Sigmoid colon (tissue), 7 donors: ENCODE results near the gene LCP2. TPM values are rescaled to one million over a fixed set of nuclear protein-coding genes. Genes with fewer than 3 reads are reported as not detected.
A peak's percentile ranks its signal among the peaks of the same experiment; 100 is the strongest.

Experiments used
- DNase-seq: peaks from one replicate; pipeline ENCODE4 v3.0.0-alpha.2; 2019
- H3K27ac ChIP-seq, 4 donors: fragments of 200-600 bp; sonication (generic); one replicate each; pipeline ENCODE4 v1.5.1; 2016 to 2019; ENCODE audit warnings: mild to moderate bottlenecking in 1 of 4
- H3K27me3 ChIP-seq, 3 donors: fragments of 200-600 bp; sonication (generic); one replicate each; pipeline ENCODE4 v1.5.1; 2019; ENCODE audit warnings: mild to moderate bottlenecking in 1 of 3
- H3K36me3 ChIP-seq, 4 donors: fragments of 200-600 bp; sonication (generic); one replicate each; pipeline ENCODE4 v1.5.1; 2016 to 2019
- H3K4me1 ChIP-seq, 4 donors: fragments of 200-600 bp; sonication (generic); one replicate each; pipeline ENCODE4 v1.5.1; 2017 to 2019
- H3K4me3 ChIP-seq, 4 donors: fragments of 200-600 bp; sonication (generic); one replicate each; pipeline ENCODE4 v1.5.1; 2017 to 2019; ENCODE audit warnings: mild to moderate bottlenecking in 2 of 4, moderate library complexity in 1 of 4
- H3K9me3 ChIP-seq, 4 donors: fragments of 200-600 bp in 3 of 4; sonication (generic) in 3 of 4; one replicate each; pipeline versions ENCODE4 v1.5.1 to v1.6.1; 2013 to 2019
- EP300 ChIP-seq, 4 donors: sonication (generic); formaldehyde crosslinking; IDR thresholded peaks; one replicate each; pipeline ENCODE4 v1.6.1; 2017; ENCODE audit warnings: antibody characterized with exemption in 4 of 4
- POLR2A ChIP-seq, 2 donors: fragments of 450-650 bp; IDR thresholded peaks; one replicate each; pipeline ENCODE4 v1.6.1; 2016; ENCODE audit warnings: antibody characterized with exemption in 2 of 2, mild to moderate bottlenecking in 2 of 2, moderate library complexity in 2 of 2
- POLR2AphosphoS5 ChIP-seq, 4 donors: sonication (generic); formaldehyde crosslinking; IDR thresholded peaks; one replicate each; pipeline ENCODE4 v1.6.1; 2017; ENCODE audit warnings: antibody characterized with exemption in 4 of 4
- WGBS, 2 donors: extraction: QIAGEN DNeasy Blood & Tissue Kit; methylation state at CpG; one replicate each; pipeline ENCODE4 v1.1.7; 2013; 5-methylcytosine and 5-hydroxymethylcytosine counted together
- intact Hi-C: fragments of 100-400 bp; cut with DNase I; formaldehyde crosslinking; loops from one replicate; pipeline ENCODE4 v1.15.1; 2023
- polyA plus RNA-seq, 3 donors: library from polyadenylated mRNA; stranded (reverse); fragments of 200-250 nt; gene quantifications; one replicate each; pipeline ENCODE4 v1.2.3, GENCODE V29; 2013
- total RNA-seq, 4 donors: library from RNA; depleted of rRNA; stranded (reverse); fragments of >200 nt; gene quantifications; one replicate each; pipeline ENCODE4 v1.1.0, GENCODE V29; 2016
- TF ChIP-seq, protein P1 (sequence below), 4 experiments: fragments of 450-650 bp in 3 of 4; fragments of 200-600 bp in 1 of 4; IDR thresholded peaks; one replicate each; pipeline ENCODE4 v1.5.1; 2016 to 2019; ENCODE audit warnings: antibody characterized with exemption in 4 of 4, mild to moderate bottlenecking in 3 of 4, moderate library complexity in 2 of 4
- donor health status: healthy with polysubstance abuse.
- donor health status: Bipolar disorder and iron deficiency.
- donor health status: healthy.

LCP2 gene
- total and polyA plus RNA-seq, 7 donors: 5.4 to 22.3 (median 12.2) TPM

DNA sequence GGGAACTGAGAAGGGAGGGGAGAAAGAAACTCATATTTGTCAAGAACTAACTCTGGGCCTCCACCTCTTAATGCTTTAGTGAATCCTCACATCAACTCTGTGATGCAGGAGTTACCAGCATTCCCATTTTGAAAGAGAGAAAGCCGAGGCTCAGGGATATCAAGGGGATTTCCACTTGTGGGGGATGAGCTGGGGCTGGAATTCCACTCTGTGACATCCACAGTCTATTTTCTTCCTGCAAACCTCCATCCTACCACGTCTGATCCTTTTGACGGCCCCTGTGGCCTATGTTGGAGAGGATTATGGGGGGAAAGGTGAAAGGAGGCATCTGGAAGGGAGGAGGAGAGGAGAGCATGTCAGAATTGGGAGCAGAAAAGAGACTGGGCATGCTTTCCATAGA is 9.0 kb downstream of the LCP2 start:
- H3K4me3 ChIP-seq: no peak overlapping the region
- H3K4me1 ChIP-seq: peaks cover 0 to 15% (median 9%) of the 10 kb centered on the region in 4 donors
- no peaks in the 10 kb centered on the region for H3K36me3 ChIP-seq
- 43 to 65% methylated on average over 3 of the region's 3 CpGs for WGBS, 2 donors
- no peak for TF ChIP-seq POLR2A (IDR thresholded peaks at IDR 0.05)
- no peak for TF ChIP-seq POLR2AphosphoS5 (IDR thresholded peaks at IDR 0.05)
- TF ChIP-seq, protein P1, sequence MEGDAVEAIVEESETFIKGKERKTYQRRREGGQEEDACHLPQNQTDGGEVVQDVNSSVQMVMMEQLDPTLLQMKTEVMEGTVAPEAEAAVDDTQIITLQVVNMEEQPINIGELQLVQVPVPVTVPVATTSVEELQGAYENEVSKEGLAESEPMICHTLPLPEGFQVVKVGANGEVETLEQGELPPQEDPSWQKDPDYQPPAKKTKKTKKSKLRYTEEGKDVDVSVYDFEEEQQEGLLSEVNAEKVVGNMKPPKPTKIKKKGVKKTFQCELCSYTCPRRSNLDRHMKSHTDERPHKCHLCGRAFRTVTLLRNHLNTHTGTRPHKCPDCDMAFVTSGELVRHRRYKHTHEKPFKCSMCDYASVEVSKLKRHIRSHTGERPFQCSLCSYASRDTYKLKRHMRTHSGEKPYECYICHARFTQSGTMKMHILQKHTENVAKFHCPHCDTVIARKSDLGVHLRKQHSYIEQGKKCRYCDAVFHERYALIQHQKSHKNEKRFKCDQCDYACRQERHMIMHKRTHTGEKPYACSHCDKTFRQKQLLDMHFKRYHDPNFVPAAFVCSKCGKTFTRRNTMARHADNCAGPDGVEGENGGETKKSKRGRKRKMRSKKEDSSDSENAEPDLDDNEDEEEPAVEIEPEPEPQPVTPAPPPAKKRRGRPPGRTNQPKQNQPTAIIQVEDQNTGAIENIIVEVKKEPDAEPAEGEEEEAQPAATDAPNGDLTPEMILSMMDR (IDR thresholded peaks at IDR 0.05): no peak
- no peak for TF ChIP-seq EP300 (IDR thresholded peaks at IDR 0.05)
- H3K27me3 ChIP-seq: no peaks in the 10 kb centered on the region
- no peak for DNase-seq
- no peaks in the 10 kb centered on the region for H3K9me3 ChIP-seq
- intact Hi-C loops: no loop called here
- peak overlapping the region; percentile 47 to 62 (median 51) for H3K27ac ChIP-seq

DNA sequence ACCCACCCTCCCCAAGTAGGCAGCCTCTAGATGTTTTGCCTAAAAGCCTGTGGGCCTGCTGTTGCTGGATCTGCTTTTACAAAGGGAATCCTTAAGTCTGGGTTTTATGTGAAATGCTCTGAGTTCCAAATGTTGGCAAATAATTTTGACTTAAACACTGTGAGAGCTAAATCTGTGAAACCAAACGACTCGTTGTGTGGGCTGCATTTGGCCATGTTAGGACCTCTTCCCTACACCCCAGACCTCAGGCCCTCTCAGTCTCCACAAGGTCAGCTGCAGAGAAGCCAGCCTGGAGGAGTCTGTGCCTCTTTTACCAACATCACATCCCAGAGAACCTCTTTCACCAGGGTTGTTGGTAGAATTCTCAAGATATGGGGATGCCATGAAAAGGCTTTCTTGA is 9.4 kb downstream of the LCP2 start:
- peaks cover 0 to 15% (median 9%) of the 10 kb centered on the region in 4 donors for H3K4me1 ChIP-seq
- H3K9me3 ChIP-seq: no peaks in the 10 kb centered on the region
- TF ChIP-seq EP300 (IDR thresholded peaks at IDR 0.05) (no peak), POLR2A (IDR thresholded peaks at IDR 0.05) (no peak)
- H3K27ac ChIP-seq: peak overlapping the region; percentile 47 to 62 (median 51)
- WGBS, 2 donors: 51% methylated on average over 2 of the region's 2 CpGs
- DNase-seq: peak; percentile 14
- intact Hi-C loops: no loop called here
- no peak overlapping the region for H3K4me3 ChIP-seq
- no peaks in the 10 kb centered on the region for H3K27me3 ChIP-seq
- H3K36me3 ChIP-seq: no peaks in the 10 kb centered on the region

DNA sequence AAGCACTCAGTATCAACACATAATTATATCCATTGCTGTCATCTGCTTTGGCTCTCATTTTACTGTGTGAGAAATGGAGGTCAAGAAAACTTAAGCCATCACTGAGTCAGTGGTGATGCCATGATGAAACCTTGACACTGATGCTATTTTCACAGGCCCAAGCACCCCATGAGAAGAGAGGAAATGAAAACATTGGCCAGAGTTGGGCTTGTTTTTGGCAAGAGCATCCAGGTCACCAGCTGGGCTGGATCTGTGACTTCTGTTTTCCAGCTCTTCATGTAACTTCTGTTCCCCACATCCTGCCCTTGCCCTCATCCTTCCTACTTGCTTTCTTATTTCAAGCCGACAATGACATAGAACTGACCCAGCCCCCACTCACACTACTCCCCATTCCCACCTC is 10.0 kb downstream of the LCP2 start:
- H3K27me3 ChIP-seq: no peaks in the 10 kb centered on the region
- TF ChIP-seq, protein P1 (IDR thresholded peaks at IDR 0.05): no peak
- peak; percentile 7 to 59 (median 46) for TF ChIP-seq POLR2AphosphoS5 (IDR thresholded peaks at IDR 0.05)
- intact Hi-C loops: no loop called here
- 29 to 56% methylated on average over 1 of the region's 1 CpG for WGBS, 2 donors
- no peak overlapping the region for H3K4me3 ChIP-seq
- DNase-seq: peak; percentile 88
- no peaks in the 10 kb centered on the region for H3K36me3 ChIP-seq
- no peaks in the 10 kb centered on the region for H3K9me3 ChIP-seq
- H3K27ac ChIP-seq: peak overlapping the region; percentile 47 to 62 (median 51)
- peaks cover 0 to 15% (median 9%) of the 10 kb centered on the region in 4 donors for H3K4me1 ChIP-seq

DNA sequence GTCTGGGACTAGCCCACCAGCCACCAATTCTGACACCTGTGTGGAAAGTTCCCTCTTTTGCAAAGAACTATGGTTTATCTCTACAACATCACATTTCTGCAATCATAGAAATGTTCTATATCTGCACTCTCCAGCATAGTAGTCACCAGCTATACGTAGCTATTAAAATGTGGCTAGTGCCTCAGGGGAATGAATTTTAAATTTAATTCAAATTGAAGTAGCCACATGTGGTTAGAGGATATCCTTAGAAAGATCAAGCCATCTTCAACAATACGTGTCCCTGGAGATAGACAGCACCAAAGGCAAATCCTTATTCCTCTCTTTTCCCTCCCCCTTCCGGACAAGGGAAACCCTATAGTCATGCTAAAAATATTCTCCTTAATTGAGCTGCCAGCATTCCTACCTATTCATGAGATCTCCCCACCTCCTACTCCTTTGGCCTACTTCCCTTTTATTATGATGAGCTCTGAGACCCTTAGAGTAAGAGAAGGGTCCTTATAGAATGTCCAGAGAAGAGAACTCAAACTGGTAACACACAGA is 11.1 kb downstream of the LCP2 start:
- 76 to 84% methylated on average over 3 of the region's 3 CpGs for WGBS, 2 donors
- H3K36me3 ChIP-seq: no peaks in the 10 kb centered on the region

DNA sequence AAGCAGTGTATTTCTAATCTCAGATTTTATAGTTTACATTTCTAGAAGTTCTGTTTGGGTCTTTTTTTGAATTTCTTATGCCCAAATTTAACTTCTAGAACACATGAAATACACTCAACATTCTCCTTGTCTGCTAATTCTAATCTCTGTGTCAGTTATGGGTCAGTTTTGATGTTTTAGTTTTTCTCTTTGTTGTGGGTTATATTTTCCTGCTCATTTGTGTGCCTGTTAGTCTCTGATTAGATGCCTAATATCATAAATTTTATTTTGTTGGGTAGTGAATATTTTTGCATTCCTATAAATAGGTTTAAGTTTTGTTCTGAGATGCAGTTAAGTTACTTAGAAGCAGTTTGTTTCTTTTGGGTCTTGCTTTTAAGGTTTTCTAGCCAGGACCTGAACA is 12.4 kb downstream of the LCP2 start:
- Histone ChIP-seq H3K4me1 (peaks cover 0 to 25% (median 17%) of the 10 kb centered on the region in 4 donors), H3K9me3 (no peaks in the 10 kb centered on the region), H3K27me3 (no peaks in the 10 kb centered on the region), H3K4me3 (no peak overlapping the region), H3K36me3 (no peaks in the 10 kb centered on the region), H3K27ac (no peak overlapping the region)
- DNase-seq: no peak
- no peak for TF ChIP-seq EP300 (IDR thresholded peaks at IDR 0.05)
- no peak for TF ChIP-seq POLR2AphosphoS5 (IDR thresholded peaks at IDR 0.05)
- TF ChIP-seq, protein P1 (IDR thresholded peaks at IDR 0.05): no peak
- no peak for TF ChIP-seq POLR2A (IDR thresholded peaks at IDR 0.05)
- intact Hi-C loops: no loop called here

More for the DNA sequence above, 11.1 kb downstream of the LCP2 start:
- no peak overlapping the region for H3K27ac ChIP-seq
- TF ChIP-seq, protein P1 (IDR thresholded peaks at IDR 0.05): no peak
- TF ChIP-seq POLR2AphosphoS5 (IDR thresholded peaks at IDR 0.05) (no peak), EP300 (IDR thresholded peaks at IDR 0.05) (no peak), POLR2A (IDR thresholded peaks at IDR 0.05) (no peak)
- no peak for DNase-seq
- intact Hi-C loops: no loop called here
- H3K4me1 ChIP-seq: peaks cover 0 to 15% (median 9%) of the 10 kb centered on the region in 4 donors
- H3K9me3 ChIP-seq: no peaks in the 10 kb centered on the region
- no peak overlapping the region for H3K4me3 ChIP-seq
- no peaks in the 10 kb centered on the region for H3K27me3 ChIP-seq
